GM21786 (cell line): ENCODE data around the gene SLC5A5.

Experiments
- ATAC-seq: cut with Tn5 transposase; IDR thresholded peaks from one replicate; pipeline ENCODE4 v1.9.1; 2021; ENCODE audit not compliant: unreplicated experiment

The SLC5A5 gene

GRCh38 chr19:17846146-17846545 is 25.6 kb upstream of the SLC5A5 start:
- no peak for ATAC-seq

- ATAC-seq: no peak
Measured at GRCh38 chr19:17847538-17848366, 24.0 kb upstream of the SLC5A5 start, which contains the start of gene JAK3. TSS of gene JAK3 (minus strand) at chr19:17847982. CDS start at chr19:17844417, 3,565 bp downstream.

- ATAC-seq: no peak
Measured at GRCh38 chr19:17848595-17849292, 23.0 kb upstream of the SLC5A5 start.

- no peak for ATAC-seq
Measured at GRCh38 chr19:17854061-17854460, 17.7 kb upstream of the SLC5A5 start.

- ATAC-seq: no peak
Measured at GRCh38 chr19:17855280-17856152, 16.2 kb upstream of the SLC5A5 start.

GRCh38 chr19:17859533-17860330 is 12.0 kb upstream of the SLC5A5 start, which contains the start of gene RPL18A:
TSS of gene RPL18A (plus strand) at chr19:17859910. CDS start at chr19:17859957, 47 bp downstream.
- ATAC-seq: peak; percentile 95

GRCh38 chr19:17860331-17860992 is 11.3 kb upstream of the SLC5A5 start:
- no peak for ATAC-seq

GRCh38 chr19:17860993-17861360 is 10.8 kb upstream of the SLC5A5 start:
- no peak for ATAC-seq

GRCh38 chr19:17861542-17862402 is 10.0 kb upstream of the SLC5A5 start:
- no peak for ATAC-seq

- ATAC-seq: no peak
Measured at GRCh38 chr19:17862711-17863519, 8.8 kb upstream of the SLC5A5 start.

- ATAC-seq: no peak
Measured at GRCh38 chr19:17863520-17864182, 8.1 kb upstream of the SLC5A5 start.

- ATAC-seq: no peak
Measured at GRCh38 chr19:17865364-17866311, 6.1 kb upstream of the SLC5A5 start.

- ATAC-seq: no peak
Measured at GRCh38 chr19:17866312-17866963, 5.3 kb upstream of the SLC5A5 start.

- ATAC-seq: no peak
Measured at GRCh38 chr19:17866964-17867486, 4.7 kb upstream of the SLC5A5 start.

- no peak for ATAC-seq
Measured at GRCh38 chr19:17868669-17869068, 3.1 kb upstream of the SLC5A5 start.
